Medulla oblongata (tissue), 1 donor: ENCODE data around the gene DHX34.

ENCODE experiments used
- DNase-seq: peaks from one replicate; pipeline ENCODE4 v3.0.0-alpha.2; 2015; ENCODE audit errors: extremely low spot score

Gene DHX34

GRCh38 chr19:47417107-47417745, 68.1 kb downstream of the DHX34 start:
- DNase-seq: no peak

- DNase-seq: no peak
Observed at GRCh38 chr19:47417746-47418691, 68.9 kb downstream of the DHX34 start.

- DNase-seq: no peak
Observed at GRCh38 chr19:47418692-47419029, 69.5 kb downstream of the DHX34 start.

GRCh38 chr19:47419030-47419783, 70.1 kb downstream of the DHX34 start, which contains the start of gene MEIS3:
TSS of gene MEIS3 (minus strand) at chr19:47419527. CDS start at chr19:47419081, 446 bp downstream.
- DNase-seq: no peak

GRCh38 chr19:47419789-47420188, 70.7 kb downstream of the DHX34 start:
- no peak for DNase-seq

- no peak for DNase-seq
Observed at GRCh38 chr19:47421244-47421786, 72.2 kb downstream of the DHX34 start.

GRCh38 chr19:47421844-47422395, 72.8 kb downstream of the DHX34 start:
- DNase-seq: no peak

- no peak for DNase-seq
Observed at GRCh38 chr19:47422417-47423163, 73.5 kb downstream of the DHX34 start.

- no peak for DNase-seq
Observed at GRCh38 chr19:47423203-47423882, 74.2 kb downstream of the DHX34 start.

GRCh38 chr19:47427241-47428176, 78.4 kb downstream of the DHX34 start:
- peak; percentile 58 for DNase-seq

GRCh38 chr19:47428177-47428894, 79.2 kb downstream of the DHX34 start:
- peak; percentile 92 for DNase-seq

GRCh38 chr19:47429140-47429793, 80.2 kb downstream of the DHX34 start:
- DNase-seq: no peak

- no peak for DNase-seq
Observed at GRCh38 chr19:47430041-47430802, 81.1 kb downstream of the DHX34 start.

- DNase-seq: no peak
Observed at GRCh38 chr19:47432091-47432490, 83.0 kb downstream of the DHX34 start.
